MCF 10A (cell line): ENCODE results near the gene MOV10L1. TPM values are rescaled to one million over a fixed set of nuclear protein-coding genes. Genes with fewer than 3 reads are reported as not detected.

Experiments
- BruUV-seq: library from RNA; stranded (reverse); fragments of 400-500 nt; replicated peaks from 2 replicates; lab custom pipeline; 2021; lab: Mats Ljungman, UMichigan
- CTCF ChIA-PET: fragments of 300-600 bp; sonication (Branson Sonifier 250); formaldehyde crosslinking; extraction: SDS; loops from one replicate; lab custom pipeline; 2021; ENCODE audit warnings: antibody characterized with exemption, inconsistent platforms; lab: Yijun Ruan, JAX
- POLR2A ChIA-PET: fragments of 300-600, 350-650 bp; sonication (Branson Sonifier 250); formaldehyde crosslinking; extraction: SDS; loops from one replicate; lab custom pipeline; 2020; ENCODE audit warnings: antibody characterized with exemption, inconsistent platforms; lab: Yijun Ruan, JAX
- DNase-seq: peaks from one replicate; pipeline ENCODE4 v3.0.0-alpha.2; 2018; ENCODE audit not compliant: unreplicated experiment
- H3K27ac Mint-ChIP-seq: one replicate; pipeline ENCODE4 v1.8.0; 2022; ENCODE audit warnings: mild to moderate bottlenecking, low read depth, mixed read lengths; ENCODE audit not compliant: unreplicated experiment
- H3K27me3 Mint-ChIP-seq: one replicate; pipeline ENCODE4 v1.8.0; 2022; ENCODE audit warnings: mixed read lengths; ENCODE audit not compliant: insufficient read depth, unreplicated experiment
- H3K36me3 Mint-ChIP-seq: one replicate; pipeline ENCODE4 v1.8.0; 2022; ENCODE audit warnings: mild to moderate bottlenecking, moderate library complexity, mixed read lengths; ENCODE audit not compliant: insufficient read depth, unreplicated experiment
- H3K4me1 Mint-ChIP-seq: one replicate; pipeline ENCODE4 v1.8.0; 2022; ENCODE audit warnings: mixed read lengths; ENCODE audit not compliant: insufficient read depth, unreplicated experiment
- H3K4me3 Mint-ChIP-seq: one replicate; pipeline ENCODE4 v1.8.0; 2022; ENCODE audit warnings: mild to moderate bottlenecking, moderate library complexity, mixed read lengths; ENCODE audit not compliant: unreplicated experiment
- H3K9me3 Mint-ChIP-seq: one replicate; pipeline ENCODE4 v1.8.0; 2022; ENCODE audit warnings: mixed read lengths; ENCODE audit not compliant: unreplicated experiment
- CTCF ChIP-seq: fragments of 200-600 bp; IDR thresholded peaks from one replicate; pipeline ENCODE4 v1.8.0; 2022; ENCODE audit warnings: antibody characterized with exemption, mild to moderate bottlenecking; ENCODE audit not compliant: unreplicated experiment
- intact Hi-C: fragments of 100-400 bp; cut with micrococcal nuclease; formaldehyde crosslinking; loops from 2 replicates; pipeline ENCODE4 v1.14.1; 2022
- total RNA-seq: library from RNA; stranded (reverse); gene quantifications from 2 replicates; pipeline ENCODE4 v1.2.3, GENCODE V29; 2022

The MOV10L1 gene
- total RNA-seq, 1 experiment from 2014 or later = not detected

DNA sequence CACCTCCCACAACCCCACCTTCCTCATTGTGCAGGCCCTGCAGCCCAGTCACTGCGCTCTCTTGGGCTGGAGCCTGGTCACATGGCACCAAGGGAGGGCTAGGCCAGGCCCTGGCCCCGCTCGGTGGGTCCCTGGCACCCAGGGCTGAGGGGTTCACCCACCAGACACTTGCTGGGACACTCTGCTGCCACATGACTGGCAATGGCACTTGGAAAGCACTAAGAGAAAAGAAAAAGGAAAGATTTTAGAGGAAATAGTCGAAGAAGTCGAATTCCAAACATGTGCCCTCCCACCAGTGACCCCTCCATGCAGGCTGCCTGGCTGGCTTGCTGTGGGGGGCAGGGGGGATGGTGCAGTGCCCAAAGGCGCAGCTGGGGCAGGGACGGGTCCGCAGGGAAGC lies 19.4 kb upstream of the MOV10L1 start:
- DNase-seq = no peak
- H3K27ac Mint-ChIP-seq = no peak overlapping the region
- intact Hi-C loops = no loop called here
- no TSS peak for BruUV-seq
- no peaks in the 10 kb centered on the region for H3K4me1 Mint-ChIP-seq
- no peaks in the 10 kb centered on the region for H3K27me3 Mint-ChIP-seq
- ChIA-PET POLR2A (no interaction called here), CTCF (no interaction called here)
- TF ChIP-seq CTCF = no peak
- no peaks in the 10 kb centered on the region for H3K36me3 Mint-ChIP-seq
- no peaks in the 10 kb centered on the region for H3K9me3 Mint-ChIP-seq
- H3K4me3 Mint-ChIP-seq = no peak overlapping the region

- Mint-ChIP-seq H3K27me3 (no peaks in the 10 kb centered on the region), H3K9me3 (no peaks in the 10 kb centered on the region), H3K27ac (no peak overlapping the region), H3K4me3 (no peak overlapping the region), H3K36me3 (no peaks in the 10 kb centered on the region), H3K4me1 (no peaks in the 10 kb centered on the region)
- no peak for TF ChIP-seq CTCF
- POLR2A ChIA-PET = interaction anchor here (1.2 kb wide), 1 partner anchor 9 kb away, joined by 4 read pairs; no protein-coding TSS in a partner anchor
- CTCF ChIA-PET = interaction anchor here (0.5 to 0.6 kb wide), 2 partner anchors 121 to 149 kb away, joined by 3 read pairs; no protein-coding TSS in a partner anchor
- no TSS peak for BruUV-seq
- intact Hi-C loops = no loop called here
- no peak for DNase-seq
Observed at GRCh38 chr22:50071432-50072166, 18.2 kb upstream of the MOV10L1 start.

DNA sequence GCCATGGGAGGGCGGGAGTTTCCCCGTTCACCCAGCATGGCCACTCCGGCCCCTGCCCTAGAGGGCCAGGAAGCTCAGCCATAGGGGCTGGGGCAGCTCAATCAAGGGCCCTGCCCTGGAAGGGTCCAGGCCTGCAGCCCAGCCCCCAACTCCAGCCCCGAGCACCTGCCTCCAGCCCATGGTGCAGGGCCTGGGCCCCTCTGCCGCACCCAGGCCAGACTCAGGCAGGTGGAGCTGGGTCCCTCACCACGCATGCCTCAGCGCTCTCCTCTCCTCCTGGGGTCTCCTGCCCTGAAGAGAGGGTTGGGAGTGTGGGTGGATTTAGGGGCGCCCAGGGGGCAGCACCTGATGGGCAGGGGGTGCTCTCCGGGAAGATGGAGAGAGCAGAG lies 17.6 kb upstream of the MOV10L1 start:
- no peak overlapping the region for H3K27ac Mint-ChIP-seq
- H3K4me3 Mint-ChIP-seq = no peak overlapping the region
- POLR2A ChIA-PET = interaction anchor here (1.2 kb wide), 1 partner anchor 9 kb away, joined by 4 read pairs; no protein-coding TSS in a partner anchor
- no peak for DNase-seq
- CTCF ChIA-PET = interaction anchor here (0.5 kb wide), 1 partner anchor 149 kb away, joined by 3 read pairs; no protein-coding TSS in a partner anchor
- no peaks in the 10 kb centered on the region for H3K27me3 Mint-ChIP-seq
- H3K9me3 Mint-ChIP-seq = no peaks in the 10 kb centered on the region
- H3K36me3 Mint-ChIP-seq = no peaks in the 10 kb centered on the region
- no peak for TF ChIP-seq CTCF
- BruUV-seq = no TSS peak
- no peaks in the 10 kb centered on the region for H3K4me1 Mint-ChIP-seq
- intact Hi-C loops = no loop called here

GRCh38 chr22:50072714-50073538 lies 16.9 kb upstream of the MOV10L1 start:
- CTCF ChIA-PET = no interaction called here
- no peak overlapping the region for H3K27ac Mint-ChIP-seq
- no peak for TF ChIP-seq CTCF
- H3K36me3 Mint-ChIP-seq = no peaks in the 10 kb centered on the region
- BruUV-seq = no TSS peak
- H3K9me3 Mint-ChIP-seq = no peaks in the 10 kb centered on the region
- no peaks in the 10 kb centered on the region for H3K27me3 Mint-ChIP-seq
- intact Hi-C loops = no loop called here
- DNase-seq = no peak
- POLR2A ChIA-PET = no interaction called here
- H3K4me3 Mint-ChIP-seq = no peak overlapping the region
- no peaks in the 10 kb centered on the region for H3K4me1 Mint-ChIP-seq
